Gastrocnemius medialis (tissue), 4 donors: ENCODE data around the gene SLC1A2.

Experiments
- POLR2A ChIP-seq, 2 donors: fragments of 450-650 bp; IDR thresholded peaks; one replicate each; pipeline ENCODE4 v1.6.1; 2017; ENCODE audit warnings: antibody characterized with exemption in 2 of 2, mild to moderate bottlenecking in 2 of 2, moderate library complexity in 2 of 2
- TF ChIP-seq, protein P1 (sequence below), 5 experiments: fragments of 450-650 bp in 3 of 5; fragments of 200-600 bp in 2 of 5; sonication (generic) in 2 of 5; IDR thresholded peaks in 4 of 5; conservative IDR thresholded peaks in 1 of 5; 1 replicate in 4 of 5; 2 replicates in 1 of 5; pipeline ENCODE4 v1.5.1; 2016 to 2019; ENCODE audit warnings: antibody characterized with exemption in 5 of 5, mild to moderate bottlenecking in 3 of 5, moderate library complexity in 3 of 5

DNA sequence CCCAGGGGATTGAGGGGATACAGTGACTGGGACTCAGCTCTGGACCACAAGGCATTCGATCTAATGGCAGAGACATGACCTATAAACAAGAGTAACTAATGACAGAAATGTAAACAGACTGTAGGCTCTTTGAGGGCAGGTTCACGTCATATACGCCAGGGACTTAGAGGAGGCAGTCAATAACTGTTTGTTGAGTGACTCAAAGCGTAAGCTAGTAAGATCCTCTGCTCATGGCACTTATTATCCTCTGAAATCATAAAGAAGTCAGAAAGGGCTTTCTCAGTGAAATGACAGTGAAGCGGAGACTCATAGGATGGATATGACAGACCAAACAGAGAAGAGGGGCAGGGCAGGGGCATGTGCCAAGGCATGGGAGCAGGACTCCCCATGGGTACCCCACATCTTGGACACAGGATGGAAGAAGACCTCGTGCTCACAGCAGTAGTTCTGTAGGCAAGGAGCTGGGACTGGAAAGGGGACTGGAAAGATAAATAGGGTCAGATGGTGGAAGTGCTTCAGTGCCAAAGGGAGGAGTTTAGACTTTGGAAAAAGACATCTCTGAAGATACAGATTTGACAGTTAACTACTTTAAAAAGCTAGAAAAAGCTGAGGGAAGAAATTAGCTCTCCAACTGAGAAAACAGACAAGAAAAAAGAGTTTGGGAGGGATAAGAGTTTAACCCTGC lies 72.7 kb downstream of the SLC1A2 start:
- TF ChIP-seq, protein P1, sequence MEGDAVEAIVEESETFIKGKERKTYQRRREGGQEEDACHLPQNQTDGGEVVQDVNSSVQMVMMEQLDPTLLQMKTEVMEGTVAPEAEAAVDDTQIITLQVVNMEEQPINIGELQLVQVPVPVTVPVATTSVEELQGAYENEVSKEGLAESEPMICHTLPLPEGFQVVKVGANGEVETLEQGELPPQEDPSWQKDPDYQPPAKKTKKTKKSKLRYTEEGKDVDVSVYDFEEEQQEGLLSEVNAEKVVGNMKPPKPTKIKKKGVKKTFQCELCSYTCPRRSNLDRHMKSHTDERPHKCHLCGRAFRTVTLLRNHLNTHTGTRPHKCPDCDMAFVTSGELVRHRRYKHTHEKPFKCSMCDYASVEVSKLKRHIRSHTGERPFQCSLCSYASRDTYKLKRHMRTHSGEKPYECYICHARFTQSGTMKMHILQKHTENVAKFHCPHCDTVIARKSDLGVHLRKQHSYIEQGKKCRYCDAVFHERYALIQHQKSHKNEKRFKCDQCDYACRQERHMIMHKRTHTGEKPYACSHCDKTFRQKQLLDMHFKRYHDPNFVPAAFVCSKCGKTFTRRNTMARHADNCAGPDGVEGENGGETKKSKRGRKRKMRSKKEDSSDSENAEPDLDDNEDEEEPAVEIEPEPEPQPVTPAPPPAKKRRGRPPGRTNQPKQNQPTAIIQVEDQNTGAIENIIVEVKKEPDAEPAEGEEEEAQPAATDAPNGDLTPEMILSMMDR (IDR thresholded peaks at IDR 0.05 in 4 of 5, conservative IDR thresholded peaks at IDR 0.05 in 1 of 5) = no peak
- TF ChIP-seq POLR2A (IDR thresholded peaks at IDR 0.05) = no peak
